NT2/D1 (cell line): ENCODE measurements around the gene WNK2.

Experiments used
- DNase-seq: peaks from one replicate; pipeline ENCODE4 v3.0.0-alpha.2; 2011; ENCODE audit warnings: low read depth, low spot score
- H3K27me3 ChIP-seq: 2 replicates; pipeline ENCODE4 v1.6.0; 2011; ENCODE audit warnings: mild to moderate bottlenecking; ENCODE audit not compliant: insufficient read length, insufficient read depth
- H3K36me3 ChIP-seq: 2 replicates; pipeline ENCODE4 v1.6.1; 2011; ENCODE audit warnings: mild to moderate bottlenecking, low read length, mixed read lengths; ENCODE audit not compliant: insufficient read depth, insufficient read length
- H3K4me1 ChIP-seq: 2 replicates; pipeline ENCODE4 v1.5.1; 2011; ENCODE audit not compliant: insufficient read depth, insufficient read length
- H3K4me3 ChIP-seq: 2 replicates; pipeline ENCODE4 v1.5.1; 2011; ENCODE audit warnings: low read depth; ENCODE audit not compliant: insufficient read length
- H3K9ac ChIP-seq: 2 replicates; pipeline ENCODE4 v1.6.0; 2011; ENCODE audit warnings: low read depth; ENCODE audit not compliant: insufficient read length
- H3K9me3 ChIP-seq: 2 replicates; pipeline ENCODE4 v1.5.1; 2011; ENCODE audit warnings: mild to moderate bottlenecking, low read length; ENCODE audit not compliant: insufficient read depth
- SUZ12 ChIP-seq: IDR thresholded peaks from 2 replicates; pipeline ENCODE4 v1.6.1; 2011; ENCODE audit not compliant: insufficient read length, insufficient read depth; ENCODE audit errors: extremely low read depth
- YY1 ChIP-seq: IDR thresholded peaks from 2 replicates; pipeline ENCODE4 v1.6.1; 2011; ENCODE audit not compliant: insufficient read length, insufficient read depth
- ZNF274 ChIP-seq: IDR thresholded peaks from 2 replicates; pipeline ENCODE4 v1.6.1; 2011; ENCODE audit warnings: mild to moderate bottlenecking, low read depth, low read length

Gene WNK2

GRCh38 chr9:93193388-93194220 lies 9.7 kb downstream of the WNK2 start:
- no peak overlapping the region for H3K4me3 ChIP-seq
- no peaks in the 10 kb centered on the region for H3K27me3 ChIP-seq
- peaks cover 2% of the 10 kb centered on the region for H3K36me3 ChIP-seq
- H3K4me1 ChIP-seq, result peaks cover 29% of the 10 kb centered on the region
- no peak for TF ChIP-seq SUZ12
- no peak for TF ChIP-seq ZNF274
- no peak for TF ChIP-seq YY1
- no peak for DNase-seq
- no peaks in the 10 kb centered on the region for H3K9me3 ChIP-seq
- H3K9ac ChIP-seq, result no peak overlapping the region

GRCh38 chr9:93194221-93194625 lies 10.3 kb downstream of the WNK2 start:
- Histone ChIP-seq H3K4me3 (no peak overlapping the region), H3K4me1 (peaks cover 27% of the 10 kb centered on the region), H3K9ac (no peak overlapping the region), H3K36me3 (peaks cover 2% of the 10 kb centered on the region), H3K9me3 (no peaks in the 10 kb centered on the region), H3K27me3 (no peaks in the 10 kb centered on the region)
- TF ChIP-seq SUZ12 (no peak), YY1 (no peak), ZNF274 (no peak)
- DNase-seq, result no peak

- no peak overlapping the region for H3K4me3 ChIP-seq
- TF ChIP-seq YY1 (no peak), ZNF274 (no peak), SUZ12 (no peak)
- H3K9me3 ChIP-seq, result no peaks in the 10 kb centered on the region
- no peak for DNase-seq
- peaks cover 27% of the 10 kb centered on the region for H3K4me1 ChIP-seq
- H3K9ac ChIP-seq, result no peak overlapping the region
- H3K27me3 ChIP-seq, result no peaks in the 10 kb centered on the region
- H3K36me3 ChIP-seq, result peaks cover 2% of the 10 kb centered on the region
These were observed 10.7 kb downstream of the WNK2 start for GRCh38 chr9:93194641-93195040.

GRCh38 chr9:93196096-93197055 lies 12.4 kb downstream of the WNK2 start:
- TF ChIP-seq ZNF274 (no peak), SUZ12 (no peak), YY1 (no peak)
- Histone ChIP-seq H3K9ac (no peak overlapping the region), H3K4me1 (peaks cover 27% of the 10 kb centered on the region), H3K27me3 (no peaks in the 10 kb centered on the region), H3K9me3 (no peaks in the 10 kb centered on the region), H3K4me3 (no peak overlapping the region), H3K36me3 (no peaks in the 10 kb centered on the region)
- no peak for DNase-seq

GRCh38 chr9:93197670-93198069 lies 13.7 kb downstream of the WNK2 start:
- DNase-seq, result no peak
- TF ChIP-seq YY1 (no peak), ZNF274 (no peak), SUZ12 (no peak)
- H3K4me3 ChIP-seq, result no peak overlapping the region
- no peaks in the 10 kb centered on the region for H3K27me3 ChIP-seq
- H3K9me3 ChIP-seq, result no peaks in the 10 kb centered on the region
- peaks cover 24% of the 10 kb centered on the region for H3K4me1 ChIP-seq
- no peaks in the 10 kb centered on the region for H3K36me3 ChIP-seq
- peak overlapping the region; percentile 32 for H3K9ac ChIP-seq

- DNase-seq, result no peak
- peak overlapping the region; percentile 32 for H3K9ac ChIP-seq
- H3K9me3 ChIP-seq, result no peaks in the 10 kb centered on the region
- H3K27me3 ChIP-seq, result no peaks in the 10 kb centered on the region
- no peak overlapping the region for H3K4me3 ChIP-seq
- peaks cover 20% of the 10 kb centered on the region for H3K4me1 ChIP-seq
- TF ChIP-seq YY1 (no peak), SUZ12 (no peak), ZNF274 (no peak)
- H3K36me3 ChIP-seq, result no peaks in the 10 kb centered on the region
These were observed 14.3 kb downstream of the WNK2 start for GRCh38 chr9:93198117-93198837.
